ENCODE measurements around the gene ALDH7A1. TPM values are rescaled to one million over a fixed set of nuclear protein-coding genes. Genes with fewer than 3 reads are reported as not detected.

Gene ALDH7A1
- total RNA-seq, 1 donor: 34.5 TPM

DNA sequence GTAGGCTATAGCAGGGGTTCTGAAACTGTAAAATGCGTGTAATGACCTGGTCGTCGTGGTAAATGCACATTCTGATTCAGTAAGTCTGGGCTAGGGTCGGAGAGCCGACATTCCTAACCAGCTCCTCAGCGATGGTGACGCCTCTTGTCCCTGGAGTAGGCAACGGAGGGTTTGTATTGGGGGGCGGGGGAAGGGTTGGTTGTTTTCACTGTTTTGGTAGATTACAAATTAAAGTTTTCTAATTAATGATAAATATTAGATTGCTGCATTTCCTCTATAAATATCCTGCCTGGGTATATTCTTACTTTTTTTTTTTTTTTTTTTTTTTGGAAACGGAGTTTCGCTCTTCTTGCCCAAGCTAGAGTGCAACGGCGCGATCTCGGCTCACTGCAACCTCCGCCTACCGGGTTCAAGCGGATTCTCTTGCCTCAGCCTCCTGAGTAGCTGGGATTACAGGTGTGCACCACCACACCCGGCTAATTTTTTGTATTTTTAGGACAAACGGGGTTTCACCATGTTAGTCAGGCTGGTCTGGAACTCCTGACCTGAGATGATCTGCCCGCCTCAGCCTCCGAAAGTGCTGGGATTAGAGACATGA lies 566 bp upstream of the ALDH7A1 start:
- no peak for TF ChIP-seq CTCF (IDR thresholded peaks at IDR 0.05; ENCODE audit: insufficient read depth, low read depth, low read length)
- H3K4me3 ChIP-seq (ENCODE audit: low read depth, low read length): peak overlapping the region; percentile 68
- DNase-seq (ENCODE audit: low read depth): no peak

DNA sequence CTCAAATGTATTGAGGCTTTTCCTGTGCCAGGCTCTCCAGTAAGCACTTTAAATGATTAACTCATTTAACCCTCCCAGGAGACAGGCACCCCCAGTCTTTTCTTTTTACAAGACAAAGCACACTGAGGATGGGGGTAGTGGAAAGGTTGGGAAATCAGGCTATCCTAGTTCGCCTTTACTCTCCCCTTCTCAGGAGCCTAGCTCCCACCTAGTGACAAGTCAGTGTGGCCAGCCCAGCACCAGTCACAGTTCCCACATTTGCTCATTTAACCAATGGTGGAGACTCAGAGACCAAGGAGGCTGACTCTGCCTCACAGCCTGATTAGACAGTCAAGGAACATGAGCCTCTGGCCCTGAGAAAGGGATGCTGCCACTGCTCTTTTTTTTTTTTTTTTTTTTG lies 3.5 kb downstream of the ALDH7A1 start:
- H3K4me3 ChIP-seq (ENCODE audit: low read depth, low read length): no peak overlapping the region
- no peak for TF ChIP-seq CTCF (IDR thresholded peaks at IDR 0.05; ENCODE audit: insufficient read depth, low read depth, low read length)
- no peak for DNase-seq (ENCODE audit: low read depth)

DNA sequence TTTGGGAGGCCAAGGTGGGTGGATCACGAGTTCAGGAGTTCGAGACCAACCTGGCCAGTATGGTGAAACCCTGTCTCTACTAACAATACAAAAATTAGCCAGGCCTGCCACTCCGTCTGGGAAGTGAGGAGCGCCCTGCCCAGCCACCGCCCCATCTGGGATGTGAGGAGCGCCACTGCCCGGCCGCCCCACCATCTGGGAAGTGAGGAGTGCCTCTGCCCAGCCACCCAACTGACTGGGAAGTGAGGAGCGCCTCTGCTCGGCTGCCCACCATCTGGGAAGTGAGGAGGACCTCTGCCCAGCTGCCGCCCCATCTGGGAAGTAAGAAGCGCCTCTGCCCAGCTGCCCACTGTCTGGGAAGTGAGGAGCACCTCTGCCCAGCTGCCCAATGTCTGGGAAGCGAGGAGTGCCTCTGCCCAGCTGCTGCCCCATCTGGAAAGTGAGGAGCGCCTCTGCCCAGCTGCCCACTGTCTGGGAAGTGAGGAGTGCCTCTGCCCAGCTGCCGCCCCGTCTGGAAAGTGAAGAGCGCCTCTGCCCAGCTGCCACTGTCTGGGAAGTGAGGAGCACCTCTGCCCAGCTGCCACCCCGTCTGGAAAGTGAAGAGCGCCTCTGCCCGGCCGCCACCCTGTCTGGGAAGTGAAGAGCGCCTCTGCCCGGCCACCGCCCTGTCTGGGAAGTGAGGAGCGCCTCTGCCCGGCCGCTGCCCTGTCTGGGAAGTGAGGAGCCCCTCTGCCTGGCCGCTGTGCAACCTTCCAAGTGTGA lies 5.3 kb downstream of the ALDH7A1 start:
- H3K4me3 ChIP-seq (ENCODE audit: low read depth, low read length): no peak overlapping the region
- no peak for TF ChIP-seq CTCF (IDR thresholded peaks at IDR 0.05; ENCODE audit: insufficient read depth, low read depth, low read length)
- no peak for DNase-seq (ENCODE audit: low read depth)

DNA sequence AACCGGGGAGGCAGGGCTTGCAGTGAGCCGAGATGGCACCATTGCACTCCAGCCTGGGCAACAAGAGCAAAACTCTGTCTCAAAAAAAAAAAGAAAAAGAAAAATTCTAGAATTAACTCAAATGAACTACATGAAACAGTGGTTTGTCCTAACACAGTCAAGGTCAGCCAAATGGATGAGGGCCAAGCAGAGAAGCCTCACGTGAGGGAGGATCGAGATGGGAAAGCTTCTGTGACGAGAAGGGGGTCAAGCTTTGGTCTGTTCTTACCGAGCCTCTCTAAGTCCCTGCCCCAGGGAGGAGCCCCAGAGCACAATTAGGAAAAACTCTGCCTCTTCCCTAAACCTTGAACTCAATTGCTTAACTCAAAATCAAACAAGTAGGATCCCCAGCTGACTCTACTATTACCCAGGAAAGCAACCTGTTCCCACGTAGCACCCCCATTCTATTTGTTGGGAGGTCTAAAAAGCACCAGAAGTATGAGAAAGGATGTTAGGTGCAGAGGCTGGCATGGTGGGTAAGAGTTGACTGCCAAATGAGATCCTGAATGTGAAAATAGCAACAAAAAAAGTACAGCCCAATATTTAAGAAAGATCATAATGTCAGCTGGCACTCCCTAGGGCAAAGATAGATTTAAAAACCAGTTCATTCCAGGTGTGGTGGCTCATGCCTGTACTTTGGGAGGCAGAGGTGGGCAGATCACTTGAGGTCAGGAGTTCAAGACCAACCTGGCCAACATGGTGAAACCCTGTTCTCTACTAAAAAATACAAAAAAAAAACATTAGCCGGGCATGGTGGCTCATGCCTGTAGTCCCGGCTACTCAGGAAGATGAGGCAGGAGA lies 7.2 kb downstream of the ALDH7A1 start:
- TF ChIP-seq CTCF (IDR thresholded peaks at IDR 0.05; ENCODE audit: insufficient read depth, low read depth, low read length): no peak
- no peak for DNase-seq (ENCODE audit: low read depth)

GRCh38 chr5:126583761-126584160 lies 11.3 kb downstream of the ALDH7A1 start:
- no peak overlapping the region for H3K4me3 ChIP-seq (ENCODE audit: low read depth, low read length)
- TF ChIP-seq CTCF (IDR thresholded peaks at IDR 0.05; ENCODE audit: insufficient read depth, low read depth, low read length): no peak
- no peak for DNase-seq (ENCODE audit: low read depth)

More for the DNA sequence above, 7.2 kb downstream of the ALDH7A1 start:
- H3K4me3 ChIP-seq (ENCODE audit: low read depth, low read length): no peak overlapping the region

GRCh38 chr5:126579716-126580115 lies 15.3 kb downstream of the ALDH7A1 start:
- TF ChIP-seq CTCF (IDR thresholded peaks at IDR 0.05; ENCODE audit: insufficient read depth, low read depth, low read length): no peak
- no peak overlapping the region for H3K4me3 ChIP-seq (ENCODE audit: low read depth, low read length)
- DNase-seq (ENCODE audit: low read depth): no peak
